COLO668 (cell line): Measurements from ENCODE around the gene ETV6.

Experiments
- DNase-seq: peaks from one replicate; lab custom pipeline; 2025; ENCODE audit not compliant: unreplicated experiment; lab: John Stamatoyannopoulos, UW

The ETV6 gene

GRCh38 chr12:11877102-11877826, 227.8 kb downstream of the ETV6 start:
- DNase-seq: no peak

GRCh38 chr12:11877869-11878780, 228.7 kb downstream of the ETV6 start:
- DNase-seq: peak; percentile 86

GRCh38 chr12:11879306-11879705, 229.8 kb downstream of the ETV6 start:
- no peak for DNase-seq

GRCh38 chr12:11880381-11880780, 230.9 kb downstream of the ETV6 start:
- no peak for DNase-seq

- no peak for DNase-seq
Observed at GRCh38 chr12:11881835-11882234, 232.4 kb downstream of the ETV6 start.

- peak; percentile 35 for DNase-seq
Observed at GRCh38 chr12:11882301-11883019, 233.0 kb downstream of the ETV6 start.

- no peak for DNase-seq
Observed at GRCh38 chr12:11884116-11884515, 234.6 kb downstream of the ETV6 start.

GRCh38 chr12:11884706-11885105, 235.2 kb downstream of the ETV6 start:
- no peak for DNase-seq

- peak; percentile 62 for DNase-seq
Observed at GRCh38 chr12:11885261-11886038, 236.0 kb downstream of the ETV6 start.

- DNase-seq: no peak
Observed at GRCh38 chr12:11886339-11886738, 236.9 kb downstream of the ETV6 start.

- no peak for DNase-seq
Observed at GRCh38 chr12:11888029-11888428, 238.6 kb downstream of the ETV6 start.

GRCh38 chr12:11891346-11891745, 241.9 kb downstream of the ETV6 start:
- DNase-seq: no peak

GRCh38 chr12:11891754-11892386, 242.4 kb downstream of the ETV6 start:
- no peak for DNase-seq

- DNase-seq: no peak
Observed at GRCh38 chr12:11893998-11894397, 244.5 kb downstream of the ETV6 start.

GRCh38 chr12:11894890-11895289, 245.4 kb downstream of the ETV6 start:
- DNase-seq: no peak

- no peak for DNase-seq
Observed at GRCh38 chr12:11895421-11896078, 246.1 kb downstream of the ETV6 start.

GRCh38 chr12:11896417-11896929, 247.0 kb downstream of the ETV6 start:
- DNase-seq: no peak

GRCh38 chr12:11897923-11898322, 248.4 kb downstream of the ETV6 start:
- DNase-seq: no peak

GRCh38 chr12:11901701-11902524, 252.4 kb downstream of the ETV6 start:
- DNase-seq: no peak
